HCT116 (cell line): Measurements from ENCODE around the gene TEDC2. TPM values are rescaled to one million over a fixed set of nuclear protein-coding genes. Genes with fewer than 3 reads are reported as not detected.

Experiments
- ATAC-seq: fragments of 200-7000 bp; cut with Tn5 transposase; 2 replicates; pipeline ENCODE4 v1.9.1; 2020; ENCODE audit warnings: mild to moderate bottlenecking, moderate library complexity
- BruUV-seq: library from RNA; stranded (reverse); fragments of 400-500 nt; replicated peaks from 2 replicates; lab custom pipeline; 2021; lab: Mats Ljungman, UMichigan
- CTCF ChIA-PET: fragments of 300-600 bp; sonication (Branson Sonifier 250); formaldehyde crosslinking; loops from one replicate; lab custom pipeline; 2021; ENCODE audit warnings: antibody characterized with exemption; lab: Charles Lee
- POLR2A ChIA-PET: fragments of 300-600, 350-600 bp; sonication (Branson Sonifier 250); formaldehyde crosslinking; loops from one replicate; lab custom pipeline; 2021; ENCODE audit warnings: antibody characterized with exemption; lab: Charles Lee
- RAD21 ChIA-PET, 2 experiments: fragments of 300-600 bp; sonication (Branson Sonifier 250); formaldehyde crosslinking; loops; one replicate each; lab custom pipeline; 2023; ENCODE audit warnings: low total read pairs in 2 of 2; ENCODE audit not compliant: uncharacterized antibody in 2 of 2, unreplicated experiment in 2 of 2, low non-redundant PET in 1 of 2; lab: Charles Lee
- DNase-seq: peaks from one replicate; pipeline ENCODE4 v3.0.0-alpha.2; 2010; ENCODE audit warnings: low read depth, low spot score
- H2AFZ ChIP-seq: fragments of 200-600 bp; shearing (Covaris generic), sonication (generic); 2 replicates; pipeline ENCODE4 v1.6.1; 2017; ENCODE audit warnings: low read depth, mixed run types, mixed read lengths, antibody characterized with exemption, low read length; ENCODE audit not compliant: poor library complexity, severe bottlenecking
- H3K27ac ChIP-seq: 2 replicates; pipeline ENCODE4 v1.5.1; 2012; ENCODE audit warnings: low read depth, low read length
- H3K27me3 ChIP-seq: fragments of 200-600 bp; sonication (generic); 2 replicates; pipeline ENCODE4 v1.6.1; 2016; ENCODE audit warnings: mixed run types, low read length, mixed read lengths; ENCODE audit not compliant: insufficient read depth
- H3K36me3 ChIP-seq, 2 experiments: fragments of 200-500 bp in 1 of 2; fragments of 200-600 bp in 1 of 2; sonication (Bioruptor generic) in 1 of 2; sonication (generic) in 1 of 2; 2 replicates each; pipeline versions ENCODE4 v1.5.1 to v1.6.1; 2014 to 2016; ENCODE audit warnings: low read length in 2 of 2, inconsistent platforms in 1 of 2, mixed read lengths in 1 of 2, mixed run types in 1 of 2; ENCODE audit not compliant: insufficient read depth in 2 of 2, control insufficient read depth in 1 of 2
- H3K4me1 ChIP-seq, 2 experiments: fragments of 200-600 bp in 1 of 2; sonication (generic) in 1 of 2; 2 replicates each; pipeline versions ENCODE4 v1.5.1 to v1.6.1; 2012 to 2017; ENCODE audit warnings: low read length in 2 of 2, inconsistent platforms in 1 of 2, mild to moderate bottlenecking in 1 of 2, mixed read lengths in 1 of 2, mixed run types in 1 of 2, moderate library complexity in 1 of 2; ENCODE audit not compliant: insufficient read depth in 2 of 2, control insufficient read depth in 1 of 2
- H3K4me2 ChIP-seq: fragments of 200-600 bp; sonication (generic); 2 replicates; pipeline ENCODE4 v1.6.1; 2017; ENCODE audit warnings: mixed run types, low read length, mixed read lengths
- H3K4me3 ChIP-seq, 2 experiments: fragments of 200-600 bp in 1 of 2; sonication (generic) in 1 of 2; replicated peaks in 1 of 2; 2 replicates each; pipeline ENCODE4 v1.5.1; 2011 to 2016; ENCODE audit warnings: low read length in 2 of 2, control low read depth in 1 of 2, low read depth in 1 of 2, mild to moderate bottlenecking in 1 of 2, mixed read lengths in 1 of 2, mixed run types in 1 of 2
- H3K79me2 ChIP-seq: fragments of 200-600 bp; sonication (generic); 2 replicates; pipeline ENCODE4 v1.6.1; 2017; ENCODE audit warnings: mild to moderate bottlenecking, mixed run types, low read length, moderate library complexity, mixed read lengths; ENCODE audit not compliant: insufficient read depth
- H3K9ac ChIP-seq: fragments of 200-600 bp; sonication (generic); 2 replicates; pipeline ENCODE4 v1.6.1; 2016; ENCODE audit warnings: low read length, mixed read lengths
- H3K9me2 ChIP-seq: fragments of 200-600 bp; sonication (generic), shearing (Covaris generic); 2 replicates; pipeline ENCODE4 v1.6.1; 2017; ENCODE audit warnings: mixed run types, mild to moderate bottlenecking, moderate library complexity; ENCODE audit not compliant: insufficient read depth
- H3K9me3 ChIP-seq, 2 experiments: fragments of 200-500 bp in 1 of 2; fragments of 200-600 bp in 1 of 2; sonication (Bioruptor generic) in 1 of 2; sonication (generic) in 1 of 2; 2 replicates each; pipeline ENCODE4 v1.6.1; 2014 to 2017; ENCODE audit warnings: low read length in 2 of 2, mixed read lengths in 2 of 2, inconsistent platforms in 1 of 2, low read depth in 1 of 2, mild to moderate bottlenecking in 1 of 2, mixed run types in 1 of 2, moderate library complexity in 1 of 2; ENCODE audit not compliant: control insufficient read depth in 1 of 2, insufficient read depth in 1 of 2
- H4K20me1 ChIP-seq: fragments of 200-600 bp; sonication (generic), shearing (Covaris generic); 2 replicates; pipeline ENCODE4 v1.6.1; 2017; ENCODE audit warnings: mixed run types, mild to moderate bottlenecking, moderate library complexity; ENCODE audit not compliant: insufficient read depth
- ATF3 ChIP-seq: IDR thresholded peaks from 2 replicates; pipeline ENCODE4 v1.6.1; 2012
- CEBPB ChIP-seq: IDR thresholded peaks from 2 replicates; pipeline ENCODE4 v1.6.1; 2012; ENCODE audit warnings: low read depth
- EZH2 ChIP-seq: fragments of 200-600 bp; sonication (generic); IDR thresholded peaks from 2 replicates; pipeline ENCODE4 v1.6.1; 2017; ENCODE audit warnings: antibody characterized with exemption, mixed run types
- EZH2phosphoT487 ChIP-seq: fragments of 200-600 bp; IDR thresholded peaks from 2 replicates; pipeline ENCODE4 v1.6.1; 2018; ENCODE audit warnings: antibody characterized with exemption, borderline replicate concordance
- FOSL1 ChIP-seq: IDR thresholded peaks from 2 replicates; pipeline ENCODE4 v1.6.1; 2012; ENCODE audit warnings: low read depth
- MAX ChIP-seq: IDR thresholded peaks from 2 replicates; pipeline ENCODE4 v1.6.1; 2012
- POLR2A ChIP-seq: IDR thresholded peaks from 2 replicates; pipeline ENCODE4 v1.7.0; 2011; ENCODE audit warnings: borderline replicate concordance; ENCODE audit not compliant: insufficient read depth, insufficient read length; ENCODE audit errors: extremely low read depth
- POLR2AphosphoS5 ChIP-seq: IDR thresholded peaks from 2 replicates; pipeline ENCODE4 v1.6.1; 2011; ENCODE audit warnings: mild to moderate bottlenecking, low read depth, low read length, moderate library complexity
- RAD21 ChIP-seq: IDR thresholded peaks from 2 replicates; pipeline ENCODE4 v1.6.1; 2012; ENCODE audit warnings: low read depth, mild to moderate bottlenecking
- REST ChIP-seq: IDR thresholded peaks from 2 replicates; pipeline ENCODE4 v1.6.1; 2012; ENCODE audit warnings: low read depth
- YY1 ChIP-seq: IDR thresholded peaks from 2 replicates; pipeline ENCODE4 v1.6.1; 2011; ENCODE audit warnings: low read length, low read depth, moderate library complexity, mild to moderate bottlenecking; ENCODE audit not compliant: insufficient replicate concordance; ENCODE audit errors: extremely low read depth
- ZFX ChIP-seq: fragments of 450-650 bp; IDR thresholded peaks from 2 replicates; pipeline ENCODE4 v1.6.1; 2017
- intact Hi-C: fragments of 100-400 bp; cut with micrococcal nuclease; formaldehyde crosslinking; loops from 2 replicates; pipeline ENCODE4 v1.10.0; 2022
- total RNA-seq: library from RNA; stranded (reverse); gene quantifications from one replicate; pipeline ENCODE4 v1.2.1, GENCODE V29; 2021; ENCODE audit not compliant: unreplicated experiment
- TF ChIP-seq, protein P1 (sequence below): IDR thresholded peaks from 2 replicates; pipeline ENCODE4 v1.6.1; 2011; ENCODE audit warnings: mild to moderate bottlenecking, low read length, moderate library complexity; ENCODE audit not compliant: insufficient replicate concordance; ENCODE audit errors: extremely low read depth

Gene TEDC2
- total RNA-seq, 1 experiment from 2014 or later: 26.5 TPM

GRCh38 chr16:2487517-2487842 lies 27.6 kb downstream of the TEDC2 start:
- TF ChIP-seq REST: no peak
- no peak for TF ChIP-seq FOSL1
- no peak for TF ChIP-seq EZH2
- TF ChIP-seq POLR2AphosphoS5: no peak
- no peak for TF ChIP-seq MAX
- TF ChIP-seq YY1: no peak
- TF ChIP-seq ZFX: no peak
- TF ChIP-seq, protein P1, sequence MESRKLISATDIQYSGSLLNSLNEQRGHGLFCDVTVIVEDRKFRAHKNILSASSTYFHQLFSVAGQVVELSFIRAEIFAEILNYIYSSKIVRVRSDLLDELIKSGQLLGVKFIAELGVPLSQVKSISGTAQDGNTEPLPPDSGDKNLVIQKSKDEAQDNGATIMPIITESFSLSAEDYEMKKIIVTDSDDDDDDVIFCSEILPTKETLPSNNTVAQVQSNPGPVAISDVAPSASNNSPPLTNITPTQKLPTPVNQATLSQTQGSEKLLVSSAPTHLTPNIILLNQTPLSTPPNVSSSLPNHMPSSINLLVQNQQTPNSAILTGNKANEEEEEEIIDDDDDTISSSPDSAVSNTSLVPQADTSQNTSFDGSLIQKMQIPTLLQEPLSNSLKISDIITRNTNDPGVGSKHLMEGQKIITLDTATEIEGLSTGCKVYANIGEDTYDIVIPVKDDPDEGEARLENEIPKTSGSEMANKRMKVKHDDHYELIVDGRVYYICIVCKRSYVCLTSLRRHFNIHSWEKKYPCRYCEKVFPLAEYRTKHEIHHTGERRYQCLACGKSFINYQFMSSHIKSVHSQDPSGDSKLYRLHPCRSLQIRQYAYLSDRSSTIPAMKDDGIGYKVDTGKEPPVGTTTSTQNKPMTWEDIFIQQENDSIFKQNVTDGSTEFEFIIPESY: no peak
- no peak for TF ChIP-seq RAD21
- TF ChIP-seq CEBPB: no peak
- TF ChIP-seq ATF3: no peak
- TF ChIP-seq EZH2phosphoT487: no peak
- TF ChIP-seq POLR2A: no peak
- H3K4me2 ChIP-seq: no peak overlapping the region
- ChIA-PET POLR2A (no interaction called here), RAD21 (no interaction called here), CTCF (no interaction called here)
- no peaks in the 10 kb centered on the region for H4K20me1 ChIP-seq
- intact Hi-C loops: no loop called here
- no peak overlapping the region for H3K4me3 ChIP-seq
- H3K9me2 ChIP-seq: no peaks in the 10 kb centered on the region
- no peak for DNase-seq
- ATAC-seq: no peak
- no peak overlapping the region for H3K27ac ChIP-seq
- H3K9ac ChIP-seq: no peak overlapping the region
- no TSS peak for BruUV-seq
- H3K36me3 ChIP-seq: no peaks in the 10 kb centered on the region; a peak in 1 of 4 replicates
- no peaks in the 10 kb centered on the region for H3K9me3 ChIP-seq
- H3K4me1 ChIP-seq: no peaks in the 10 kb centered on the region
- H2AFZ ChIP-seq: no peak overlapping the region
- peaks cover 15% of the 10 kb centered on the region; the same call in 1 of the 2 replicates for H3K79me2 ChIP-seq
- no peaks in the 10 kb centered on the region for H3K27me3 ChIP-seq
